ENCODE data around the gene AGPAT3.
A peak's percentile ranks its signal among the peaks of the same experiment; 100 is the strongest.

AGPAT3 gene

DNA sequence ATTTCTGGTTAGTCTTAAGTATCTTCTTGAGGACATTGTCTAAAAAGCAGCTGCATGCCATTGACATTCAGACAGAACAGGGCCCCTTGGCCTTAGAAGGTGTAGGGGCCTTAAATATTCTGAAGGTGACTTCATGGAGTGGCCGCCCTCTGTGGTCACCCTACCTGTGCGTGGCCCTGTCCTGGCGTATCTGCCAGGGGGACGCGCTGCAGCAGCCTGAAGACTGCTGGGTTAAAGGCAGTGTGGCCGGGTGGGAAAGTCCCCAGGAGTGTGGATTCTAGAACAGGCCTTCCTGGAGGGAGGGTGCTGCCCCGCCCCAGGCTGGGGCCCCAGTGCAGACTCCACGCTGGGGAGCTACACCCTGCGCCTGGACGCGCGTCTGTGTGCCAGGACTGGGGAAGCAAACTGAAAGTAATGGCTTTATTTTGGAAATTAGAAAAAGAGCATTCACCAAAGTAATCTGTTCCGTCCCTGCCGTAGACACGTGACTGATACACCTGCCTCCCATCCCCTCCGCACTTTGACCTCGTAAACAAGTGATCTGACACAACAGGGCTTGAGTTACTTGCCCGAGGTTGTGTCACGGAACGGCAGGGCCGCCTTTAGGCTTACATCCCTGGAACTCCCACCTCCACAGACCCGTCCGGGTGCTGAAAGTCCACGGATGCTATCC, 1.8 kb downstream of the AGPAT3 start:
- TF ChIP-seq, protein P1, sequence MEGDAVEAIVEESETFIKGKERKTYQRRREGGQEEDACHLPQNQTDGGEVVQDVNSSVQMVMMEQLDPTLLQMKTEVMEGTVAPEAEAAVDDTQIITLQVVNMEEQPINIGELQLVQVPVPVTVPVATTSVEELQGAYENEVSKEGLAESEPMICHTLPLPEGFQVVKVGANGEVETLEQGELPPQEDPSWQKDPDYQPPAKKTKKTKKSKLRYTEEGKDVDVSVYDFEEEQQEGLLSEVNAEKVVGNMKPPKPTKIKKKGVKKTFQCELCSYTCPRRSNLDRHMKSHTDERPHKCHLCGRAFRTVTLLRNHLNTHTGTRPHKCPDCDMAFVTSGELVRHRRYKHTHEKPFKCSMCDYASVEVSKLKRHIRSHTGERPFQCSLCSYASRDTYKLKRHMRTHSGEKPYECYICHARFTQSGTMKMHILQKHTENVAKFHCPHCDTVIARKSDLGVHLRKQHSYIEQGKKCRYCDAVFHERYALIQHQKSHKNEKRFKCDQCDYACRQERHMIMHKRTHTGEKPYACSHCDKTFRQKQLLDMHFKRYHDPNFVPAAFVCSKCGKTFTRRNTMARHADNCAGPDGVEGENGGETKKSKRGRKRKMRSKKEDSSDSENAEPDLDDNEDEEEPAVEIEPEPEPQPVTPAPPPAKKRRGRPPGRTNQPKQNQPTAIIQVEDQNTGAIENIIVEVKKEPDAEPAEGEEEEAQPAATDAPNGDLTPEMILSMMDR (IDR thresholded peaks at IDR 0.05; ENCODE audit: borderline replicate concordance, control extremely low read depth, extremely low read depth, insufficient read depth, missing control alignments): no peak
- peak; percentile 84 for DNase-seq (ENCODE audit: low spot score)
- in situ Hi-C loops (cut with MboI; ENCODE audit: low sequenced_read_pairs, unreplicated experiment): no loop called here

DNA sequence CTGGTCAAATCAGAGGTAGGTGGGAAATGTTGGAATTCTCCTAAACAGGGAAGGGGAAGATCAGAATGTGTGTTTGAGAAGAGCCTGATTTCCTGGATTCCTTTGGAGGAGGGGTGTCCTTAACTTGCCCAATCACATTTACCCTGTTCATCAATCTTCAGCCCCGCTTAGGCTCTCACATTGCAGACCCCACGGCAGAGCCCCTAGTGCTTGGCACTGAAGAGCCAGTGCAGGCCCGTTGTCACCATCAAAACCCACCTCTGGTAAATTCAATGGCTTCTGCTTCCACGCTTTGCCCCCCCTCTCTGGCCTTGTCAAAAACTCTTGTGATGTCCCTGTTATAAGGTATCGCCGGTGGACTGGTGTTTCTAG, 2.3 kb downstream of the AGPAT3 start:
- TF ChIP-seq, protein P1 (IDR thresholded peaks at IDR 0.05; ENCODE audit: borderline replicate concordance, control extremely low read depth, extremely low read depth, insufficient read depth, missing control alignments): no peak
- DNase-seq (ENCODE audit: low spot score): peak; percentile 8
- in situ Hi-C loops (cut with MboI; ENCODE audit: low sequenced_read_pairs, unreplicated experiment): no loop called here

DNA sequence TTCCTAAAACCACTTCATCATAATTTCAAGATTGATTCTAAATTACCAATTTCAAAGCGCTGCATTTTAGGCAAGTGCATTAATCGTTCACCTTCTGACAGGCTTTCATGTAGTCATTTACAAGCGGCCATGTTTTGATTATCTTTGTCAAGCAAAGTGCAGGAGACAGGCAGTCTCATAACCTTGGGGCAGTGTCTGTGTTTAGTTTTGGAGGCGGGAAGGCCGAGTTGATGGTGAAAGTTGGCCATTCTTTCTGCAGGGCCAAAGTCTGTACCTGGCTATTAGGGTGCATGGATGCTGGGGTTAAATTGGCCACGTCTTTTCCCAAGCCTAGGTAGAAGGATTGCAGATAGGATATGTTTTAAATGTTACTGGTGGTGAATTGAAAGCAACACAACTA, 2.9 kb downstream of the AGPAT3 start:
- in situ Hi-C loops (cut with MboI; ENCODE audit: low sequenced_read_pairs, unreplicated experiment): no loop called here
- DNase-seq (ENCODE audit: low spot score): no peak
- TF ChIP-seq, protein P1 (IDR thresholded peaks at IDR 0.05; ENCODE audit: borderline replicate concordance, control extremely low read depth, extremely low read depth, insufficient read depth, missing control alignments): no peak

DNA sequence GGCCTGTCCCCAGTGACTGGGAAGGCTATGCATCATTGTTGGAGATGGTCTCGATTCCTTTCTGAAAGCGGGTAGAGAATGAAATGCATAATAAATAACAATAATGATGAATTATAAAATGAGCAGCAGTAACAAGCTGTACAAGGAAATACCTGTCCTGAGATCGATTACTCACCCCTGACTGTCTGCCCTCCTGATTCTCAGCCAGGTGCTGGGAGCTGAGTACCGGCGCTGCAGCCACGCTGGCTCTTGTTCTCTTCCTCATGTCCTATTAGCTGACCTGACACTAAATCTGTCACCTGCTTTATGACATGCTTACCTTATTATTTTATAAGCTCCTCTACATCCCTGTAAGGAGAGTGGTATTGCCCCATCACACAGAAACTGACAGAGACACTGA, 3.4 kb downstream of the AGPAT3 start:
- in situ Hi-C loops (cut with MboI; ENCODE audit: low sequenced_read_pairs, unreplicated experiment): no loop called here
- TF ChIP-seq, protein P1 (IDR thresholded peaks at IDR 0.05; ENCODE audit: borderline replicate concordance, control extremely low read depth, extremely low read depth, insufficient read depth, missing control alignments): no peak
- DNase-seq (ENCODE audit: low spot score): no peak

DNA sequence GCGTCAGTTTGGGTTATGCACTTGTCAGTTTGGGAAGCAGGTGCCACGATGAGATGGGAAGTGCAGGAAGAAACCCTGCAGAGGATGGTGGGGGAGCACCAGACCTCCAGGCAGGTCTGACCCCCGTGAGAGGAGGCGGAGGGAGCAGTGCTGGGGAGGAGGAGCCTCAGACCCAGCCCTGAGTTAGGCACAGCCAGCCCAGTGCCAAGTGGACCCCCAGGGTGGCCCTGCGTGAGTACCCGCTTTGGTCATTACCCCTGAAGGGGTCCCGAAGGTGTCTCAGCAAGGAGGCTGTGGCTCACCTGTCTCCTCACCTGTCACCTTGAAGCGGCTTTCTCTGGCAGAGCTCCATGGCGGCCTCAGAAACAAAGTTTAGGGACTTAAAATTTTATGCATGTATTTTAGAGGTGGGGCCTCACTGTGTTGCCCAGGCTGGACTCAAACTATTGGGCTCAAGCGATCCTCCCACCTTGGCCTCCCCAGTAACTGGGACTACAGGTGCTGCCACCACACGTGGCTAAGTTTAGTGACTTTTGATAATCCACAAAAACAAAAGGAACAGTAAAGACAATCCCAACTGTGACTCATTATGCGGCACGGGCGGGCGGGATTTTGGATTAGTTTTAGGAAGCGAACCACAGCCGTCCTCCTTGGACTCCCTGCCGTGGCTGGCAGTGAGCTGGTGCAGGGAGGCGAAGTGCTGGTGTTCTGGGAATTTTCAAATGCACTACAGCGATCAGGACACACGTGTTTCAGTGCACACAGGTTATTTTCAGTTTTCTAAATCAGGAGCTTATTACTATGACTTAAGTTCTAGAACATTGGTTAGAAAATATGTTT, 4.7 kb downstream of the AGPAT3 start:
- TF ChIP-seq, protein P1 (IDR thresholded peaks at IDR 0.05; ENCODE audit: borderline replicate concordance, control extremely low read depth, extremely low read depth, insufficient read depth, missing control alignments): no peak
- in situ Hi-C loops (cut with MboI; ENCODE audit: low sequenced_read_pairs, unreplicated experiment): no loop called here
- DNase-seq (ENCODE audit: low spot score): peak; percentile 4

DNA sequence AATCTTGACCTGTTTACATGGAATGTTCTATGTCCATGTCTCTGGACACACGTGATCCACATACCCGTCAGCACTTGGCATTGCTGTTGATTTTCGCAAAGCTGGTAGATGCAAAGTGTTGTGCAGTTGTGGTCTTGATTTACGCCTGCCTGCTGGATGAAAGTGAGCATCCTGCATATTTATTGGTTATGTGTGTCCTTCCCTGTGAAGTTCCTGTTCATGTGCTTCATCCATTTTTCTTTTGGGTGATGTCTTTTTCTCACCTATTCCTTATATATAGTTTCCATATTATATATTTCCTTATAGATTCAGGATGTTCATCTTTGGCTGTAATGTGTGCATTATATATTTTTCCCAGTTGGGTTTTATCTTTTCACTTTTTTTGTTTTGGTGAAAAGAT, 6.5 kb downstream of the AGPAT3 start:
- in situ Hi-C loops (cut with MboI; ENCODE audit: low sequenced_read_pairs, unreplicated experiment): no loop called here
- no peak for DNase-seq (ENCODE audit: low spot score)
- TF ChIP-seq, protein P1 (IDR thresholded peaks at IDR 0.05; ENCODE audit: borderline replicate concordance, control extremely low read depth, extremely low read depth, insufficient read depth, missing control alignments): no peak

Data from GM13976 (cell line).